Activated CD4-positive, alpha-beta T cell treated with anti-CD3 and anti-CD28 coated beads, Interleukin-2, amount 10 ng/mL, durations not matched to agents 24 days and 14 days (primary cell): ENCODE data around the gene FCN3. TPM values are rescaled to one million over a fixed set of nuclear protein-coding genes. Genes with fewer than 3 reads are reported as not detected.

Experiments used
- DNase-seq: peaks from one replicate; pipeline ENCODE4 v3.0.0; 2022
- H3K27ac Mint-ChIP-seq: one replicate; pipeline ENCODE4 v1.8.0; 2022; ENCODE audit warnings: mild to moderate bottlenecking, mixed read lengths
- H3K27me3 Mint-ChIP-seq: one replicate; pipeline ENCODE4 v1.8.0; 2022; ENCODE audit warnings: mixed read lengths
- H3K36me3 Mint-ChIP-seq: one replicate; pipeline ENCODE4 v1.8.0; 2022; ENCODE audit warnings: low read depth, mild to moderate bottlenecking, mixed read lengths
- H3K4me1 Mint-ChIP-seq: one replicate; pipeline ENCODE4 v1.8.0; 2021; ENCODE audit warnings: mixed read lengths
- H3K4me3 Mint-ChIP-seq: one replicate; pipeline ENCODE4 v1.8.0; 2022; ENCODE audit warnings: mild to moderate bottlenecking, moderate library complexity, mixed read lengths
- H3K9me3 Mint-ChIP-seq: one replicate; pipeline ENCODE4 v1.8.0; 2021; ENCODE audit warnings: mixed read lengths
- intact Hi-C: fragments of 100-400 bp; cut with micrococcal nuclease; formaldehyde crosslinking; loops from one replicate; pipeline ENCODE4 v1.15.1; 2023
- total RNA-seq: library from RNA; stranded (reverse); gene quantifications from 2 replicates; pipeline ENCODE4 v1.2.3, GENCODE V29; 2022

Gene FCN3
- total RNA-seq, 1 donor from 2014 or later: not detected

- intact Hi-C loops: loop anchor here (1.0 to 5.0 kb wide), 4 partner anchors 19 to 165 kb away; partner anchors contain the start of genes GPR3 and MAP3K6
- H3K4me3 Mint-ChIP-seq: peak overlapping the region; percentile 97
Measured at GRCh38 chr1:27322569-27323240, 51.9 kb downstream of the FCN3 start.

DNA sequence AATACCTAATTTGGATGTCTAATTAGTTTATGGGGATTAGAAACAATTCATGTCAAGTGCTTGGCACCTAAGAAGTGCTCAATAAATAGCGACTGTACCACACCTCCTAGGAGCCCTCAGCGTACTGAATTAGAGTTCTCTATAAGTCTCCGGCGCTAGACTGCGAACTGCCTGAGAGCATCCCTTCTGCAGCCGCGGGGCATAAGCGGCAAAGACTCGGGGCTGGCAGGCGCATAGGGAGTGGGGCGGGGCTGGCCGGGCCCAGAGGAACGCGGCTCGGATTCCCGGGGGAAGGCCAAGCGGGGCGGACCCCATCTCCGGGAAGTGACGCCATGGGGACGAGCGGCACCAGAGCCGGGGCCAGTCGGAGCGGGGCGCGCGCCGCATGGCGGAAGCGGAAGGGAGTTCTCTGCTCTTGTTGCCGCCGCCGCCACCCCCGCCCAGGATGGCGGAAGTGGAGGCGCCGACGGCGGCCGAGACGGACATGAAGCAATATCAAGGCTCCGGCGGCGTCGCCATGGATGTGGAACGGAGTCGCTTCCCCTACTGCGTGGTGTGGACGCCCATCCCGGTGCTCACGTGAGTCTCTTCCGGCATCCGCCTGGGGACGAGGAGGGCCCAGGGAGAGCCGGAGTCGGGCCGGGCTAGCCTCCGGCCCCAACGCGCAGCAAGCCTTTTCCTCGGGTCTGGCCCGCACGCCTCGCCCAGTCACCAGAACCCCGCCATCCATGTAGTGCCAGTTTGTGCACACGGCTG is 52.6 kb downstream of the FCN3 start, which contains the start of gene TMEM222:
TMEM222 (plus strand) TSS at position 351 of the 756 bp plus-strand sequence; CDS start at position 386, 35 bp downstream.
- DNase-seq: peak; percentile 99
- intact Hi-C loops: loop anchor here (1.0 to 5.0 kb wide), 4 partner anchors 19 to 165 kb away; partner anchors contain the start of genes GPR3 and MAP3K6
- Mint-ChIP-seq H3K9me3 (no peaks in the 10 kb centered on the region), H3K27ac (peak within 1 kb of the TSS; percentile 93), H3K4me1 (peaks cover 29% of the 10 kb centered on the region), H3K27me3 (peaks cover 5% of the 10 kb centered on the region), H3K4me3 (peak within 1 kb of the TSS; percentile 97), H3K36me3 (peaks cover 21% of the 10 kb centered on the region)

More at GRCh38 chr1:27322569-27323240, 51.9 kb downstream of the FCN3 start:
- Mint-ChIP-seq H3K27me3 (peaks cover 5% of the 10 kb centered on the region), H3K4me1 (peaks cover 30% of the 10 kb centered on the region), H3K36me3 (peaks cover 22% of the 10 kb centered on the region), H3K27ac (peak overlapping the region; percentile 93), H3K9me3 (no peaks in the 10 kb centered on the region)
- peak; percentile 66 for DNase-seq

Other genes starting within 250 kb of the FCN3 start
- gene SLC9A1, start 219.7 kb downstream of the FCN3 start, total RNA-seq: 25.5 and 27.1 TPM in 2 replicates
- 17.4 and 18.2 TPM in 2 replicates for gene WDTC1, start 140.2 kb downstream of the FCN3 start, total RNA-seq
- gene TMEM222, start 52.7 kb downstream of the FCN3 start, total RNA-seq: 39.6 and 41.4 TPM in 2 replicates
- gene SYTL1, start 32.8 kb downstream of the FCN3 start, total RNA-seq: 29.7 and 29.8 TPM in 2 replicates
- gene MAP3K6, start 7.9 kb downstream of the FCN3 start, total RNA-seq: 13.2 and 14.7 TPM in 2 replicates
- not detected in 2 replicates for gene CD164L2, start 8.5 kb upstream of the FCN3 start, total RNA-seq
- 3.3 TPM in 2 replicates for gene GPR3, start 17.8 kb upstream of the FCN3 start, total RNA-seq
- gene WASF2, start 115.3 kb upstream of the FCN3 start, total RNA-seq: 109 TPM in 2 replicates
- gene AHDC1, start 229.3 kb upstream of the FCN3 start, total RNA-seq: 33.9 and 34.7 TPM in 2 replicates